IMR-90 (cell line): ENCODE results near the gene YTHDC2. TPM values are rescaled to one million over a fixed set of nuclear protein-coding genes. Genes with fewer than 3 reads are reported as not detected.

Experiments
- ATAC-seq: fragments of 200-7000 bp; cut with Tn5 transposase; 2 replicates; pipeline ENCODE4 v1.9.1; 2020; ENCODE audit warnings: low read depth, mild to moderate bottlenecking, moderate library complexity
- BruUV-seq: library from RNA; stranded (reverse); fragments of 400-500 nt; replicated peaks from 2 replicates; lab custom pipeline; 2021; lab: Mats Ljungman, UMichigan
- CTCF ChIA-PET: fragments of 300-600 bp; formaldehyde crosslinking; extraction: SDS; loops from one replicate; lab custom pipeline; 2021; ENCODE audit warnings: antibody characterized with exemption; lab: Yijun Ruan, JAX
- POLR2A ChIA-PET: fragments of 300-600 bp; sonication (Branson Sonifier 250); formaldehyde crosslinking; loops from one replicate; lab custom pipeline; 2022; ENCODE audit warnings: antibody characterized with exemption; ENCODE audit not compliant: unreplicated experiment; lab: Charles Lee
- DNase-seq: peaks from one replicate; pipeline ENCODE4 v3.0.0; 2013
- H2AFZ ChIP-seq: replicated peaks from 2 replicates; pipeline ENCODE3; 2013; ENCODE audit warnings: low read length, mild to moderate bottlenecking; ENCODE audit not compliant: poor library complexity
- H2AK5ac ChIP-seq: 2 replicates; pipeline ENCODE4 v1.6.1; 2013; ENCODE audit warnings: low read depth, low read length, inconsistent platforms
- H2AK9ac ChIP-seq: replicated peaks from 2 replicates; pipeline ENCODE3; 2013; ENCODE audit warnings: mild to moderate bottlenecking, low read depth, low read length, moderate library complexity; ENCODE audit not compliant: poor library complexity
- H2BK120ac ChIP-seq: 2 replicates; pipeline ENCODE4 v1.6.1; 2013; ENCODE audit warnings: low read depth, low read length, inconsistent platforms
- H2BK15ac ChIP-seq: 3 replicates; pipeline ENCODE4 v1.6.1; 2013; ENCODE audit warnings: low read depth, low read length, inconsistent platforms
- H2BK20ac ChIP-seq: 2 replicates; pipeline ENCODE4 v1.6.1; 2013; ENCODE audit warnings: low read depth, mild to moderate bottlenecking, inconsistent platforms, low read length, moderate library complexity
- H2BK5ac ChIP-seq: 2 replicates; pipeline ENCODE4 v1.6.1; 2013; ENCODE audit warnings: mild to moderate bottlenecking, low read depth, low read length, inconsistent platforms; ENCODE audit not compliant: poor library complexity, severe bottlenecking
- H3K14ac ChIP-seq: replicated peaks from 2 replicates; pipeline ENCODE4 v1.6.1; 2013; ENCODE audit warnings: low read depth, low read length, inconsistent platforms
- H3K18ac ChIP-seq: 2 replicates; pipeline ENCODE4 v1.6.1; 2013; ENCODE audit warnings: low read depth, low read length, control low read depth
- H3K23ac ChIP-seq: 2 replicates; pipeline ENCODE4 v1.6.1; 2013; ENCODE audit warnings: low read depth, low read length, inconsistent platforms
- H3K27ac ChIP-seq: 2 replicates; pipeline ENCODE4 v1.5.1; 2013; ENCODE audit warnings: mild to moderate bottlenecking, control low read depth, low read length; ENCODE audit not compliant: insufficient read depth
- H3K27me3 ChIP-seq: 2 replicates; pipeline ENCODE4 v1.6.1; 2013; ENCODE audit warnings: low read length; ENCODE audit not compliant: control insufficient read depth, insufficient read depth
- H3K36me3 ChIP-seq: 2 replicates; pipeline ENCODE4 v1.6.1; 2013; ENCODE audit warnings: low read length, mixed read lengths; ENCODE audit not compliant: control insufficient read depth, insufficient read depth
- H3K4ac ChIP-seq: 2 replicates; pipeline ENCODE4 v1.6.1; 2013; ENCODE audit warnings: low read depth, low read length, inconsistent platforms
- H3K4me1 ChIP-seq: 2 replicates; pipeline ENCODE4 v1.6.1; 2013; ENCODE audit warnings: low read length, mixed read lengths; ENCODE audit not compliant: control insufficient read depth, insufficient read depth
- H3K4me2 ChIP-seq: 2 replicates; pipeline ENCODE4 v1.6.1; 2013; ENCODE audit warnings: low read depth, mild to moderate bottlenecking, control low read depth, low read length, moderate library complexity
- H3K4me3 ChIP-seq: 2 replicates; pipeline ENCODE4 v1.5.1; 2013; ENCODE audit warnings: low read depth, mild to moderate bottlenecking, control low read depth, low read length, moderate library complexity; ENCODE audit not compliant: insufficient read depth
- H3K56ac ChIP-seq: 2 replicates; pipeline ENCODE4 v1.6.1; 2013; ENCODE audit warnings: low read length, inconsistent platforms; ENCODE audit not compliant: insufficient read depth; ENCODE audit errors: extremely low read depth
- H3K79me1 ChIP-seq, 2 experiments: 2 replicates each; pipeline ENCODE4 v1.6.1; 2013; ENCODE audit warnings: low read length in 2 of 2, inconsistent platforms in 1 of 2, low read depth in 1 of 2
- H3K9ac ChIP-seq: 2 replicates; pipeline ENCODE4 v1.6.1; 2013; ENCODE audit warnings: low read depth, low read length, control low read depth
- H3K9me1 ChIP-seq: 2 replicates; pipeline ENCODE4 v1.6.1; 2013; ENCODE audit warnings: low read length, inconsistent platforms; ENCODE audit not compliant: insufficient read depth
- H3K9me3 ChIP-seq: 2 replicates; pipeline ENCODE4 v1.6.1; 2013; ENCODE audit warnings: low read length; ENCODE audit not compliant: control insufficient read depth, insufficient read depth
- H4K20me1 ChIP-seq: 2 replicates; pipeline ENCODE4 v1.6.1; 2013; ENCODE audit warnings: low read length, inconsistent platforms; ENCODE audit not compliant: insufficient read depth
- H4K5ac ChIP-seq: 2 replicates; pipeline ENCODE4 v1.6.1; 2013; ENCODE audit warnings: mild to moderate bottlenecking, low read depth, low read length, control low read depth
- H4K8ac ChIP-seq, 2 experiments: 2 replicates each; pipeline ENCODE4 v1.6.1; 2013; ENCODE audit warnings: low read depth in 2 of 2, low read length in 2 of 2, control low read depth in 1 of 2, inconsistent platforms in 1 of 2
- H4K91ac ChIP-seq: 2 replicates; pipeline ENCODE4 v1.6.1; 2013; ENCODE audit warnings: low read depth, low read length, inconsistent platforms; ENCODE audit not compliant: insufficient read depth
- BHLHE40 ChIP-seq: fragments of 150-350 bp; IDR thresholded peaks from 2 replicates; pipeline ENCODE4 v1.6.1; 2016; ENCODE audit warnings: mild to moderate bottlenecking, low read depth, low read length
- CTCF ChIP-seq: conservative IDR thresholded peaks from 2 replicates; pipeline ENCODE4 v1.5.1; 2012; ENCODE audit warnings: mild to moderate bottlenecking, low read depth, low read length, improper control_type of control experiment
- FOS ChIP-seq: fragments of 150-350 bp; IDR thresholded peaks from 2 replicates; pipeline ENCODE4 v1.6.1; 2016; ENCODE audit warnings: low read depth, low read length
- MAFK ChIP-seq: IDR thresholded peaks from 2 replicates; pipeline ENCODE4 v1.6.1; 2012; ENCODE audit warnings: low read depth, low read length, improper control_type of control experiment
- MAZ ChIP-seq: IDR thresholded peaks from 2 replicates; pipeline ENCODE4 v1.6.1; 2012; ENCODE audit warnings: low read depth, mild to moderate bottlenecking, low read length, improper control_type of control experiment, moderate library complexity, borderline replicate concordance
- NFE2L2 ChIP-seq: fragments of 150-350 bp; IDR thresholded peaks from 2 replicates; pipeline ENCODE4 v1.6.1; 2016; ENCODE audit warnings: low read depth, mild to moderate bottlenecking, low read length
- POLR2A ChIP-seq: IDR thresholded peaks from 2 replicates; pipeline ENCODE4 v1.6.1; 2012; ENCODE audit warnings: mild to moderate bottlenecking, low read depth, low read length
- RAD21 ChIP-seq: IDR thresholded peaks from 2 replicates; pipeline ENCODE4 v1.6.1; 2012; ENCODE audit warnings: low read length, improper control_type of control experiment
- RFX5 ChIP-seq: IDR thresholded peaks from 2 replicates; pipeline ENCODE4 v1.8.0; 2012; ENCODE audit warnings: low read depth, mild to moderate bottlenecking, low read length, moderate library complexity
- SMC3 ChIP-seq: fragments of 150-350 bp; IDR thresholded peaks from 2 replicates; pipeline ENCODE4 v1.6.1; 2016; ENCODE audit warnings: low read depth, mild to moderate bottlenecking, antibody characterized with exemption, low read length, moderate library complexity
- USF2 ChIP-seq: fragments of 150-350 bp; IDR thresholded peaks from 2 replicates; pipeline ENCODE4 v1.6.1; 2017; ENCODE audit warnings: mild to moderate bottlenecking, antibody characterized with exemption, low read length, low read depth
- WGBS, 2 experiments: methylation state at CpG; one replicate each; pipeline versions ENCODE4 v1.1.5 to v1.1.7; 2013; ENCODE audit warnings: missing lambda C conversion rate in 2 of 2; ENCODE audit not compliant: insufficient read length in 1 of 2; ENCODE audit errors: extremely low coverage in 2 of 2; 5-methylcytosine and 5-hydroxymethylcytosine counted together
- dilution Hi-C: fragments of 300-500 bp; cut with HindIII; formaldehyde crosslinking; loops from one replicate; pipeline ENCODE4 v1.14.3; 2018; ENCODE audit warnings: low sequenced_read_pairs; ENCODE audit not compliant: unreplicated experiment
- in situ Hi-C: fragments of 300-500 bp; cut with MboI; formaldehyde crosslinking; loops from 3 replicates; pipeline ENCODE4 v1.14.3; 2019; ENCODE audit warnings: low sequenced_read_pairs, inconsistent platforms, mixed read lengths
- intact Hi-C: fragments of 100-400 bp; cut with micrococcal nuclease; formaldehyde crosslinking; loops from 2 replicates; pipeline ENCODE4 v1.10.0; 2022
- polyA plus RNA-seq, 3 experiments: library from polyadenylated mRNA; depleted of rRNA; stranded (reverse); fragments of >200 nt; gene quantifications; 2 replicates each; pipeline ENCODE4 v1.2.3, GENCODE V29; 2012; ENCODE audit warnings: low replicate concordance in 1 of 3
- total RNA-seq: library from RNA; depleted of rRNA; stranded (reverse); fragments of >200 nt; gene quantifications from 2 replicates; pipeline ENCODE4 v1.2.3, GENCODE V29; 2012

The YTHDC2 gene
- total and polyA plus RNA-seq, 2 of the 4 experiments (the other 2 are of a cell fraction): 6.5 to 13.4 TPM

GRCh38 chr5:113487416-113487780 is 26.1 kb upstream of the YTHDC2 start:
- intact Hi-C loops (no loop called here), dilution Hi-C loops (no loop called here), in situ Hi-C loops (no loop called here)
- H4K20me1 ChIP-seq: no peaks in the 10 kb centered on the region
- no peaks in the 10 kb centered on the region for H3K36me3 ChIP-seq
- POLR2A ChIA-PET: no interaction called here
- H4K8ac ChIP-seq: peak overlapping the region; percentile 29 to 60; a peak in 2 of 4 replicates
- BruUV-seq: no TSS peak
- peaks cover 6% of the 10 kb centered on the region for H3K9me3 ChIP-seq
- no peak overlapping the region for H2AK5ac ChIP-seq
- peak overlapping the region; percentile 87 for H2BK120ac ChIP-seq
- peak overlapping the region; percentile 32; the same call in 1 of the 2 replicates for H3K56ac ChIP-seq
- H3K4me2 ChIP-seq: peak overlapping the region; percentile 91
- WGBS, 2 experiments: 4% methylated on average over 10 of the region's 18 CpGs; no CpG with 5 or more reads in 1 of the 2 experiments
- H2AK9ac ChIP-seq: peak overlapping the region; percentile 46
- peak overlapping the region; percentile 89; the same call in 1 of the 2 replicates for H3K23ac ChIP-seq
- 0 out of 3 replicates have a peak overlapping the region, but pooled peaks have one; percentile 86 for H2BK15ac ChIP-seq
- peak overlapping the region; percentile 86 for H3K4me3 ChIP-seq
- 0 out of 2 replicates have a peak, but pooled peaks cover 3% of the 10 kb centered on the region for H3K9me1 ChIP-seq
- no peak overlapping the region for H4K91ac ChIP-seq
- DNase-seq (peak; percentile 5), ATAC-seq (peak; percentile 0; the same call in 1 of the 2 replicates)
- peaks cover 8% of the 10 kb centered on the region for H3K4me1 ChIP-seq
- no peak overlapping the region for H2BK5ac ChIP-seq
- peak overlapping the region; percentile 20 for H3K18ac ChIP-seq
- H3K27ac ChIP-seq: peak overlapping the region; percentile 80; the same call in 1 of the 2 replicates
- H3K9ac ChIP-seq: peak overlapping the region; percentile 86
- TF ChIP-seq MAFK: no peak
- TF ChIP-seq FOS: no peak
- TF ChIP-seq BHLHE40: no peak
- no peak for TF ChIP-seq MAZ
- no peak for TF ChIP-seq CTCF
- TF ChIP-seq SMC3: no peak
- TF ChIP-seq RFX5: no peak
- no peak for TF ChIP-seq NFE2L2
- no peak for TF ChIP-seq POLR2A
- TF ChIP-seq USF2: no peak
- TF ChIP-seq RAD21: no peak
- peak overlapping the region; percentile 65; the same call in 1 of the 2 replicates for H4K5ac ChIP-seq
- peak overlapping the region; percentile 99 for H2AFZ ChIP-seq
- peak overlapping the region; percentile 74; the same call in 1 of the 2 replicates for H3K4ac ChIP-seq
- peak overlapping the region; percentile 82; the same call in 1 of the 2 replicates for H3K14ac ChIP-seq
- no peaks in the 10 kb centered on the region for H3K27me3 ChIP-seq
- CTCF ChIA-PET: interaction anchor here (0.5 to 2.1 kb wide), 3 partner anchors 11 to 33 kb away, joined by 3 to 8 read pairs (median 3); no protein-coding TSS in a partner anchor
- H2BK20ac ChIP-seq: peak overlapping the region; percentile 34; the same call in 1 of the 2 replicates
- H3K79me1 ChIP-seq: peaks cover 0 to 11% of the 10 kb centered on the region in 2 experiments; a peak in 1 of 4 replicates
